HG02610 (cell line): Measurements from ENCODE around the gene MIB2.

Experiments
- ATAC-seq: cut with Tn5 transposase; IDR thresholded peaks from one replicate; pipeline ENCODE4 v1.9.1; 2021; ENCODE audit warnings: mild to moderate bottlenecking, moderate library complexity; ENCODE audit not compliant: unreplicated experiment

The MIB2 gene

GRCh38 chr1:1614204-1614953 is 921 bp upstream of the MIB2 start:
- ATAC-seq = no peak

GRCh38 chr1:1614954-1615255 is 395 bp upstream of the MIB2 start:
- ATAC-seq = no peak

DNA sequence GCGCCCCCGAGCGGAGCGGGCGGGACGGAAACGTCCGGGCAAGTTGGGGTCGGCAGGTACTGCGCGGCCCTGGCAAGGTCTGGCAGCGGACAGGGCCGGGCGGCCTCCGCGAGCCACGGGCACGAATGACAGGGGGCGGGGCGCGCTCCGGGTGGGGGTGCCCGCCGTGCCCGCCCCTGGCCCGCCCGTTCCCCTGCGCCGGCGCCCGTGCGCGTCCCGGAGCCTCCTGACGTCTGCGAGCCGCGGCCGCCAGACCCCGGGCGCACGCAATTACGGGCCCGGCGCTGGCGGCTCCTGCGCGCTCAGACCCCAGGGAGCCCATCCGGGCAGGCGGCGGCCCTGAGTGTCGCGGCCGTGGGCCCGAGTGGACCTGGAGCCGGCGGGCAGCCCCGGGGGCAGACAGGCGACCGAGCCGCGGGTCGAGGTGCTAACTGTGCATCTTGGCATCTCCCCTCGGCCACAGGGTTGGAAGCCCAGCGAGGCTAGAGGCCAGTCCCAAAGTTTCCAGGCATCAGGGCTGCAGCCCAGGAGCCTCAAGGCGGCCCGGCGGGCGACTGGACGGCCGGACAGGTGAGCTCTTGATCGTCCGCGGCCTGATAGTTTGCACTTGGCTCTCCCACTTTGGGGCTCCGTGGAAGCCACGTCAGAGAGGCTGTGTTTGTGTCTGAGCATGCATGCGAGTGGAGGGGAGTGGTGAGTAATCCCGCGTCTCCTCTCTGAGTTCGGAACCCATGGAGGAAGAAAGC is 918 bp downstream of the MIB2 start:
- peak; percentile 14 for ATAC-seq

DNA sequence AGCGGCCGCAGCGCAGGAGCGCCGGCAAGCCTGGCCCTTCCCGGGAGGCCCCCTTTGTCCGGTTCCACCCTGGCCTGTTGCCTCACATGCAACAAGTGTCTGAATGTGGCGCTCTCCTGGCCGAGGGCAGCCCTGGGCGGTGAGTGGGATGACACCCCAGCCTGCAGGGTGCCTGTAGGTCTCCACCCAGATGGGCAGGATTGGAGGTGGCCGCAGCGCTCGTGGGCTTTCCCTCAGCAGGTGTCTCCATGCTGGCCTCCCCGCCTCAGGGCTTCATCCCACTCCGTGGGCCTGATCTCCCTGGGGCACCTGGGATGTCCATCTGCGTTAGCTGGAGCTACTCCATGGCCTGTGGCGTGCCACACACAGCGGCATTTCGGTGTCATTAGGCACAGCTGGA is 1.5 kb downstream of the MIB2 start:
- no peak for ATAC-seq

DNA sequence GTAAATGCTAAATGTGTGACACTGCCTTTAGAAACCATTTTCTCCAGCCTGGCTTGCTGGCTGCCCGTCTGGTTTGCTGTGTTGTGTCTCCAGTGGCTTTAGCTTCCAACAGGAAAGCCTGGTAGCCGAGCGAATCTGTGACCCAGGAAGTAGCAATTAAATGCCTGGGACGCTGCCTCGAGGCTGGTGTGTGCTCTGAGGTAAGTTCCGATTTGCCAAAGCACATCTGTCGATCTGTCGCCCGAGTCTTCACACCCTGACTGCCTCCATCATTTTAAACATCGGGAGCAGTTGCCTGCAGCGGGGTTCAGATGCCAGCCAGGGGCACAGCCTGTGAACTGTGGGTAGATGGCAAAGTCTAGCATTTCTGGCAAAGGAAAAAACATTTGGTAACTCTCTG is 2.2 kb downstream of the MIB2 start:
- ATAC-seq = no peak

DNA sequence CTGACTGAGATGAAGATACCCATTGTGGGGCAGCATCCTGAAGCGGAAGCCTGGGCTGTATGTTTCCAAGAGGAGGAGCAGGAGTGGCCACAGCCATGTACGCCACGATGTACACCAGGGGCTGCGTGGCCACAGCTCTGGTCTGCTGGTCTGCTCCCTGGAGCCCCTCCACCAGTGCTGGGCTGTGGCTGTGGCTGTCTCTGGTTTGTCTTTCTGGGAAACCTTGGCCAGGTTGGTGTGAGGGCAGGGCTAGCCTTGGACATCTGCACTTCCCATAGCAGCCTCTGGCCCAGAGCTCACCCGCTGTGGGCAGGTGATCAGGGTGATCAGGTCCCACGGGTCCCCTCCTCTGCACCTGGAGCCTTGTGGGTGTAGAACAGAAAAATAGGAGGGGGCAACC is 2.6 kb downstream of the MIB2 start:
- ATAC-seq = no peak

- ATAC-seq = no peak
Observed at GRCh38 chr1:1618396-1619068, 3.2 kb downstream of the MIB2 start.

- ATAC-seq = no peak
Observed at GRCh38 chr1:1619917-1620361, 4.6 kb downstream of the MIB2 start.

GRCh38 chr1:1620433-1621139 is 5.3 kb downstream of the MIB2 start:
- no peak for ATAC-seq

DNA sequence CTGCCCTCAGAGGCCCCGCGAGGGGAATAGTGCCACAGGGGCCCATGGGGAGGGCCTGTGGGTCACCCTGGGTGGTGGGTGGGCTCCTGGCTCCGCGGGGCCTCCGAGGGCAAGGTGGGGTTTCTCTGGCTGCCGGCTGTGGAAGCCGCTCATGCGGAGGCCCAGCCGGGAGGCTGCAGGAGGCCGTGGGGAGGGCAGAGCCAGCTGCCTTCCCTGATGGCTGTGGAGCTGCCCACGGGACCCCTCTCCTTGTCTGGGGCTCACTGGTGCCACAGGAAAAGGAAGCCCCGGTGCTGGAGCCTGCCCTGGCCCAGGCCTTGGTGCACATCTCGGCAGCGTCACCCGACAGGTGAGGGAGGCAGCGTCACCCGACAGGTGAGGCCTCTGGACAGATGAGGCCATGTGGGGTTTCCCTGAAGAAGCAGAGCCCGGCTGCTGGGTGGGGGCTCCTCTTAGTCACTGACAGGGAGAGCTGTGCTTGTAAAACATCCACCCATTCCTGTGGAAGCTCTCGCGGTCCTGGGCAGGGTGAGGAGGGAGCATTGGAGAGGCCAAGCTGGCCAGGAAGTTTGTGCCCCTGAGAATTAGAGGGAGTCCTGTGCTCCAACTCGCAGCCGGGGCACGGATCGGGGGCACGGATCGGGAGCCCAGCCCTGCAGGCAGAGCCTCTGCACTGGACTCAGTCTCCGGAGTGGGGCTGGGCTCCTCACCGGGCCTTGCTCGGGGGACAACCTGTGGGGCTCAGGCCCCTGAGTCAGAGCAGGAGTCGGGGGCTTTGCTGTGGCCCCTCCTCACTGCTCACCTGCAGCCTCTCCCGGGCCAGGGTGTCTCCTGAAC is 6.1 kb downstream of the MIB2 start:
- ATAC-seq = no peak

GRCh38 chr1:1622010-1622787 is 6.9 kb downstream of the MIB2 start:
- no peak for ATAC-seq

DNA sequence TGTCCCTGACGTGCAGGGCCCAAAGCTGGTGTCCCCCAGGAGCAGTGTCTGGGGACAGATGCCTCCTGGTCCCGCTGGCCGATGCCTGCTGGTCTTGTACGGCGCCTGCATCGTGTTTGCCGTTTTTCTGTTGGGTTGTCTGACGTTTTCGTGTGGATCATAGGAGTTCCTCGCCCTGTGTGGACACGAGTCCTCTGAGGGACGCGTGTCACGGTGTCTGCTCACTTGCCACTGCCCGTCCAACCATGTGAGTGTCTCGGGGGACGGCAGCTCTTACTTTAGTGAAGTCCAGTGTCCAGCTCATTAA is 7.4 kb downstream of the MIB2 start:
- ATAC-seq = no peak

GRCh38 chr1:1623181-1623630 is 7.9 kb downstream of the MIB2 start:
- ATAC-seq = no peak

- no peak for ATAC-seq
Observed at GRCh38 chr1:1623631-1624442, 8.5 kb downstream of the MIB2 start.

GRCh38 chr1:1624443-1625403 is 9.4 kb downstream of the MIB2 start:
- no peak for ATAC-seq

GRCh38 chr1:1625404-1625775 is 10.1 kb downstream of the MIB2 start:
- ATAC-seq = no peak

DNA sequence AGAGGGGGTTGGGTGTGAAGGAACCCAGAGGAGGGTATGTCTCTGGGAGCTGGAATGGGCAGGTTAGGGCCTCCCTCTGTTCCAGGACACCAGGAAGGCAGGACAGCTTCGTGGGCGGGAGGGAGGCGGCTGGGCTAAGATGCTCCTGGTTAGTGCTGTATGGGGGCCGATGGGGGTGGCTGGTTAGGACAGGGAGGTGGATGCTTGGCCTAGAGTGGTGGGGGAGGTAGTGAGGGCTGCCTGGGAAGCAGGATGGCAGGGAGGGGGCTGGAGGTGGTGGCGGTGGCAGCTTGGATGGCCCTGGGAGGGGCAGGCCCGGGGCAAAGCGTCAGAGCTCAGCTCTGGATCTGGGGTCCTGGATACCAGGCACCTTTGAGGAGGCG is 10.5 kb downstream of the MIB2 start:
- ATAC-seq = no peak
